CD4-positive, alpha-beta T cell (primary cell): Measurements from ENCODE around the gene CEP295NL. TPM values are rescaled to one million over a fixed set of nuclear protein-coding genes. Genes with fewer than 3 reads are reported as not detected.

Experiments
- ATAC-seq: fragments of 200-7000 bp; cut with Tn5 transposase; one replicate; pipeline ENCODE4 v1.10.0; 2022; ENCODE audit warnings: mild to moderate bottlenecking; ENCODE audit not compliant: poor library complexity
- CTCF ChIA-PET: fragments of 350-600 bp; sonication (Branson Sonifier 250); formaldehyde crosslinking; loops from one replicate; lab custom pipeline; 2021; ENCODE audit warnings: antibody characterized with exemption, inconsistent platforms; lab: Charles Lee
- POLR2A ChIA-PET: fragments of 350-600 bp; sonication (Branson Sonifier 250); formaldehyde crosslinking; loops from one replicate; lab custom pipeline; 2021; ENCODE audit warnings: antibody characterized with exemption, inconsistent platforms; lab: Charles Lee
- DNase-seq, 14 experiments: peaks; one replicate each; pipeline ENCODE4 v3.0.0-alpha.2; 2013 to 2020; ENCODE audit warnings: mixed read lengths in 2 of 14
- H3K27ac ChIP-seq, 2 donors: one replicate each; pipeline versions ENCODE4 v1.5.1 to v1.7.0; 2013; ENCODE audit warnings: low read length in 2 of 2, low read depth in 1 of 2, mild to moderate bottlenecking in 1 of 2
- H3K27me3 ChIP-seq, 2 experiments: 1 replicate in 1 of 2; 2 replicates in 1 of 2; pipeline versions ENCODE4 v1.6.1 to v1.7.0; 2013; ENCODE audit warnings: low read length in 2 of 2, control low read depth in 1 of 2, mild to moderate bottlenecking in 1 of 2, moderate library complexity in 1 of 2; ENCODE audit not compliant: insufficient read depth in 2 of 2, control insufficient read depth in 1 of 2
- H3K36me3 ChIP-seq: one replicate; pipeline ENCODE4 v1.6.1; 2013; ENCODE audit warnings: low read length, control low read depth; ENCODE audit not compliant: insufficient read depth
- H3K4me1 ChIP-seq: one replicate; pipeline ENCODE4 v1.6.1; 2013; ENCODE audit warnings: low read length, control low read depth; ENCODE audit not compliant: insufficient read depth
- H3K4me3 ChIP-seq: one replicate; pipeline ENCODE4 v1.5.1; 2013; ENCODE audit warnings: mild to moderate bottlenecking, low read length, moderate library complexity
- H3K9me3 ChIP-seq, 2 experiments: 1 replicate in 1 of 2; 2 replicates in 1 of 2; pipeline versions ENCODE4 v1.6.1 to v1.7.0; 2013; ENCODE audit warnings: low read length in 2 of 2, mild to moderate bottlenecking in 2 of 2, control low read depth in 1 of 2, moderate library complexity in 1 of 2; ENCODE audit not compliant: control insufficient read depth in 1 of 2, insufficient read depth in 1 of 2
- H3K27ac Mint-ChIP-seq: one replicate; pipeline ENCODE4 v1.8.0; 2020; ENCODE audit warnings: mixed read lengths
- H3K27me3 Mint-ChIP-seq: one replicate; pipeline ENCODE4 v1.8.0; 2021; ENCODE audit warnings: mixed read lengths
- H3K36me3 Mint-ChIP-seq: one replicate; pipeline ENCODE4 v1.8.0; 2021; ENCODE audit warnings: low read depth, mixed read lengths
- H3K4me1 Mint-ChIP-seq: one replicate; pipeline ENCODE4 v1.8.0; 2021; ENCODE audit warnings: low read depth, mixed read lengths
- H3K4me3 Mint-ChIP-seq: one replicate; pipeline ENCODE4 v1.8.0; 2020; ENCODE audit warnings: mild to moderate bottlenecking, mixed read lengths
- H3K9me3 Mint-ChIP-seq: one replicate; pipeline ENCODE4 v1.8.0; 2020; ENCODE audit warnings: mixed read lengths
- intact Hi-C, 2 experiments: fragments of 100-400 bp; cut with DNase I in 1 of 2; cut with micrococcal nuclease in 1 of 2; formaldehyde crosslinking; loops; one replicate each; pipeline versions ENCODE4 v1.15.1 to v1.9.0; 2023 to 2025; cut with DNase I, micrococcal nuclease
- total RNA-seq, 174 experiments: library from RNA in 2 of 174; stranded (reverse) in 2 of 174; gene quantifications; one replicate each; pipeline ENCODE4 v1.2.3 and lab custom pipeline; 2021 to 2026
- TF ChIP-seq, protein P1 (sequence below): fragments of 200-600 bp; IDR thresholded peaks from one replicate; pipeline ENCODE4 v1.8.0; 2022; ENCODE audit warnings: antibody characterized with exemption, mild to moderate bottlenecking

The CEP295NL gene
- total RNA-seq, 2 experiments from 2014 or later = 2.6 to 2.7 TPM

DNA sequence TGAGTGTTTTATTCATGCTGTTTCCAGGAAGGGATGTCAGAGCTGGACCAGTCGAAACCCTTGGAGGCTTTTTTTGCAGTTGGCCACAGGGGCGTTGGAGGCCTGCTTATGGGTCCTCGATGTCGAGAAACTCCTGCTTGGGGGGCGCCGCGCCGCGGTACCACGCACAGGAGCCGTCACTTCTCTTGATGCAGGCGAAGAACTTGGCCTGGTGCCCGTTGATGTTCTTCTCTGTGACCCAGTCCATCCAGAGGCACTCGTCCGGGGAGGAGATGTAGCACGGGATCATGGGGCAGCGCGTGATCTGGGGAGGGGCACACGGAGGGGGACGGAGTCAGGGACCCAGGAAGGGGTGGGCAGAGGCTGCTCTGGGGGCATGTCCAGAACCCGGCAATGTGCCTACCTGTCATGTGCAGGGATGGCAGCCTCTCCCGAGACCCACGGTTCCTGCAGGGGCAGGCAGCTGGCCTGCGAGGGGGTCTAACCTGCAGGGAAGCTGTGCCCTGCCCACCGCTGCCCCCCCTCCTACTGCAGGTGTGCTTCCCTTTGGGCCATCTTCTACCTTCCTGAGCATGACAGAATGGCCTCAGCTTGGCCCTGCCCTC lies 47.3 kb downstream of the CEP295NL start:
- Histone ChIP-seq H3K4me3 (no peak overlapping the region), H3K9me3 (peaks cover 0 to 3% of the 10 kb centered on the region in 2 experiments), H3K27ac (no peak overlapping the region), H3K4me1 (no peaks in the 10 kb centered on the region), H3K27me3 (no peaks in the 10 kb centered on the region), H3K36me3 (peaks cover 2% of the 10 kb centered on the region)
- H3K4me1 Mint-ChIP-seq = no peaks in the 10 kb centered on the region
- no peak overlapping the region for H3K4me3 Mint-ChIP-seq
- intact Hi-C loops = no loop called here
- H3K9me3 Mint-ChIP-seq = no peaks in the 10 kb centered on the region
- DNase-seq = no peak
- TF ChIP-seq, protein P1, sequence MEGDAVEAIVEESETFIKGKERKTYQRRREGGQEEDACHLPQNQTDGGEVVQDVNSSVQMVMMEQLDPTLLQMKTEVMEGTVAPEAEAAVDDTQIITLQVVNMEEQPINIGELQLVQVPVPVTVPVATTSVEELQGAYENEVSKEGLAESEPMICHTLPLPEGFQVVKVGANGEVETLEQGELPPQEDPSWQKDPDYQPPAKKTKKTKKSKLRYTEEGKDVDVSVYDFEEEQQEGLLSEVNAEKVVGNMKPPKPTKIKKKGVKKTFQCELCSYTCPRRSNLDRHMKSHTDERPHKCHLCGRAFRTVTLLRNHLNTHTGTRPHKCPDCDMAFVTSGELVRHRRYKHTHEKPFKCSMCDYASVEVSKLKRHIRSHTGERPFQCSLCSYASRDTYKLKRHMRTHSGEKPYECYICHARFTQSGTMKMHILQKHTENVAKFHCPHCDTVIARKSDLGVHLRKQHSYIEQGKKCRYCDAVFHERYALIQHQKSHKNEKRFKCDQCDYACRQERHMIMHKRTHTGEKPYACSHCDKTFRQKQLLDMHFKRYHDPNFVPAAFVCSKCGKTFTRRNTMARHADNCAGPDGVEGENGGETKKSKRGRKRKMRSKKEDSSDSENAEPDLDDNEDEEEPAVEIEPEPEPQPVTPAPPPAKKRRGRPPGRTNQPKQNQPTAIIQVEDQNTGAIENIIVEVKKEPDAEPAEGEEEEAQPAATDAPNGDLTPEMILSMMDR = no peak
- no peaks in the 10 kb centered on the region for H3K27me3 Mint-ChIP-seq
- CTCF ChIA-PET = no interaction called here
- H3K27ac Mint-ChIP-seq = no peak overlapping the region
- no peaks in the 10 kb centered on the region for H3K36me3 Mint-ChIP-seq
- ATAC-seq = no peak
- POLR2A ChIA-PET = no interaction called here

DNA sequence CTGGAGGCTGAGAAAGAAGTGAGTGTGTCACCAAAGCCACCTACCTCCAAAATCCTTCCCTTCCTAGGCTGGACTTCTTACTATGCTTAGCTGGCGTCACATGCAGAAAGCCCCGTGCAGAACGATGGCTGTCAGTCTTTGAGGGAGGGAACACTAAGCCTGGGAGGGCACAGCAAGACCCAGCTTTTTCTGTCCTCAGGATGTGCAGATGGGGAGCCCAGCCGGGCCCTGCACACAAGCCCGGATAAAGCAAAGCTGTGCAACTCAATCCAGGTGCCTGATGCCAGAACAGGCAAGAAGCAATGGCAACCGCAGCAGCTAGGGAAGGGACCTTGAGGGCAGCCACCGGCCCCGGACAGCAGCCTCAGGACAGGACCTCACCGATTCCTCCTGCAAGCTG lies 48.5 kb downstream of the CEP295NL start:
- TF ChIP-seq, protein P1 = no peak
- no peak overlapping the region for H3K27ac Mint-ChIP-seq

DNA sequence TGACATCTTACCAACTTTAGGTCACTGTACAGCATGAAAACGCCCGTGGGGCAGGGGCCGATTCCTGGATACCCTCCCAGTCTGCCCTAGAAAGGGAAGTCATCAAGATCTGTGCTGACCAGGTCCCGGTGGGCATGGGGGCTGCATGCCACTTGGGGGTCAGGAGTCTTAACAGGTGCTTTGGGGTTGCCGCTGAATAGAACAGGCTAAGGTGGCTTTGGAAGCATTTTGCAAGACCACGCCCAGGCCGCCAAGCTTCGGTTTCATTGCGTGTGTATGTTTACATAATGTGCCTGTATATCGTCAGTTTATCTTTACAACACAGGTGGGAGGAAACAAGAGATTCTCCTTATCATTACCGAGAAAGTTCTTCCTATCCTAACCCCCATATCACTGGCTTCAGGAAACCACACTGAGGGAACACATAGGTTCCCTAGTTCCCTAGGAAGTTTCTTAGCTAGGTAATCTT lies 49.0 kb downstream of the CEP295NL start:
- H3K4me1 Mint-ChIP-seq = no peaks in the 10 kb centered on the region
- intact Hi-C loops = no loop called here
- ATAC-seq (no peak), DNase-seq (no peak)
- H3K4me3 Mint-ChIP-seq = no peak overlapping the region
- Histone ChIP-seq H3K4me3 (no peak overlapping the region), H3K36me3 (peaks cover 2% of the 10 kb centered on the region), H3K27ac (no peak overlapping the region), H3K9me3 (peaks cover 0 to 3% of the 10 kb centered on the region in 2 experiments), H3K27me3 (no peaks in the 10 kb centered on the region), H3K4me1 (no peaks in the 10 kb centered on the region)
- H3K27ac Mint-ChIP-seq = no peak overlapping the region
- ChIA-PET CTCF (no interaction called here), POLR2A (no interaction called here)
- no peaks in the 10 kb centered on the region for H3K9me3 Mint-ChIP-seq
- no peaks in the 10 kb centered on the region for H3K36me3 Mint-ChIP-seq
- TF ChIP-seq, protein P1 = no peak
- H3K27me3 Mint-ChIP-seq = no peaks in the 10 kb centered on the region

More for the DNA sequence above, 48.5 kb downstream of the CEP295NL start:
- no peak overlapping the region for H3K4me3 ChIP-seq
- peaks cover 0 to 3% of the 10 kb centered on the region in 2 experiments for H3K9me3 ChIP-seq
- H3K27me3 ChIP-seq = no peaks in the 10 kb centered on the region
- H3K27me3 Mint-ChIP-seq = no peaks in the 10 kb centered on the region
- no peak overlapping the region for H3K4me3 Mint-ChIP-seq
- H3K36me3 ChIP-seq = peaks cover 2% of the 10 kb centered on the region
- intact Hi-C loops = no loop called here
- no peaks in the 10 kb centered on the region for H3K9me3 Mint-ChIP-seq
- no peak for DNase-seq
- no peaks in the 10 kb centered on the region for H3K4me1 ChIP-seq
- CTCF ChIA-PET = no interaction called here
- H3K27ac ChIP-seq = no peak overlapping the region
- ATAC-seq = no peak
- H3K36me3 Mint-ChIP-seq = no peaks in the 10 kb centered on the region
- POLR2A ChIA-PET = no interaction called here
- no peaks in the 10 kb centered on the region for H3K4me1 Mint-ChIP-seq
